GM12878 (cell line): Measurements from ENCODE around the gene RAPH1. TPM values are rescaled to one million over a fixed set of nuclear protein-coding genes. Genes with fewer than 3 reads are reported as not detected.

Experiments
- ATAC-seq: fragments of 200-7000 bp; cut with Tn5 transposase; 3 replicates; pipeline ENCODE4 v1.9.1; 2020; ENCODE audit warnings: mild to moderate bottlenecking, moderate library complexity
- Bru-seq: library from RNA; stranded (reverse); fragments of 400-500 nt; gene quantifications from one replicate; lab custom pipeline; 2021; lab: Mats Ljungman, UMichigan
- BruChase-seq, 2 experiments: library from RNA; stranded (reverse); fragments of 400-500 nt; gene quantifications; one replicate each; lab custom pipeline; 2021; lab: Mats Ljungman, UMichigan
- BruUV-seq: library from RNA; stranded (reverse); fragments of 400-500 nt; replicated peaks from 2 replicates; lab custom pipeline; 2021; lab: Mats Ljungman, UMichigan
- CTCF ChIA-PET: fragments of 300-600 bp; sonication (Branson Sonifier 250); formaldehyde crosslinking; extraction: SDS; loops from one replicate; lab custom pipeline; 2021; ENCODE audit warnings: inconsistent platforms; lab: Yijun Ruan, JAX
- POLR2A ChIA-PET: fragments of 350-600 bp; formaldehyde crosslinking; extraction: SDS; loops from one replicate; lab custom pipeline; 2021; ENCODE audit warnings: inconsistent platforms; lab: Charles Lee
- RAD21 ChIA-PET: fragments of 300-600 bp; sonication (Branson Sonifier 250); formaldehyde crosslinking; loops from one replicate; lab custom pipeline; 2023; ENCODE audit warnings: antibody characterized with exemption; ENCODE audit not compliant: unreplicated experiment; lab: Charles Lee
- SMC1A ChIA-PET: fragments of 300-600 bp; sonication (Branson Sonifier 250); formaldehyde crosslinking; loops from one replicate; lab custom pipeline; 2023; ENCODE audit not compliant: unreplicated experiment, uncharacterized antibody; lab: Charles Lee
- DNase-seq: peaks from one replicate; pipeline ENCODE4 v3.0.0-alpha.2; 2011; ENCODE audit warnings: low read depth, low spot score
- FAIRE-seq: peaks from 3 replicates; lab custom pipeline; 2011; peaks lifted over from hg19 to GRCh38; lab: Jason Lieb, UNC
- H2AFZ ChIP-seq: 2 replicates; pipeline ENCODE4 v1.6.0; 2011; ENCODE audit warnings: low read depth, low read length, control low read depth; ENCODE audit not compliant: control insufficient read depth
- H3K27ac ChIP-seq: 2 replicates; pipeline ENCODE4 v1.5.1; 2011; ENCODE audit warnings: control low read depth; ENCODE audit not compliant: control insufficient read depth, insufficient read depth
- H3K27me3 ChIP-seq, 2 experiments: replicated peaks in 1 of 2; 2 replicates each; pipeline versions ENCODE4 v1.6.0 to v1.6.1; 2011; ENCODE audit warnings: low read length in 1 of 2; ENCODE audit not compliant: control insufficient read depth in 2 of 2, insufficient read depth in 2 of 2
- H3K36me3 ChIP-seq, 2 experiments: 2 replicates each; pipeline ENCODE4 v1.5.1; 2011; ENCODE audit warnings: low read length in 1 of 2; ENCODE audit not compliant: control insufficient read depth in 2 of 2, insufficient read depth in 2 of 2
- H3K4me1 ChIP-seq: 2 replicates; pipeline ENCODE4 v1.6.1; 2011; ENCODE audit warnings: mild to moderate bottlenecking, low read length, moderate library complexity, mixed read lengths; ENCODE audit not compliant: control insufficient read depth, insufficient read depth
- H3K4me2 ChIP-seq: 2 replicates; pipeline ENCODE4 v1.6.0; 2011; ENCODE audit warnings: control low read depth; ENCODE audit not compliant: control insufficient read depth, insufficient read depth
- H3K4me3 ChIP-seq: fragments of 200-600 bp; sonication (generic); 2 replicates; pipeline ENCODE4 v1.5.1; 2016
- H3K79me2 ChIP-seq: 2 replicates; pipeline ENCODE4 v1.6.0; 2011; ENCODE audit warnings: low read length; ENCODE audit not compliant: control insufficient read depth, insufficient read depth
- H3K9ac ChIP-seq: 2 replicates; pipeline ENCODE4 v1.8.0; 2011; ENCODE audit warnings: low read length, control low read depth, mixed read lengths; ENCODE audit not compliant: control insufficient read depth, insufficient read depth
- H3K9me3 ChIP-seq: replicated peaks from 3 replicates; pipeline ENCODE4 v1.5.1; 2011; ENCODE audit warnings: mild to moderate bottlenecking, low read length; ENCODE audit not compliant: control insufficient read depth, insufficient read depth
- H4K20me1 ChIP-seq: 2 replicates; pipeline ENCODE4 v1.6.0; 2011; ENCODE audit not compliant: control insufficient read depth, insufficient read depth
- BMI1 ChIP-seq: fragments of 450-650 bp; IDR thresholded peaks from 2 replicates; pipeline ENCODE4 v1.6.1; 2016; ENCODE audit warnings: mild to moderate bottlenecking, moderate library complexity, borderline replicate concordance
- EGR1 ChIP-seq, 2 experiments: IDR thresholded peaks; 1 replicate in 1 of 2; 2 replicates in 1 of 2; pipeline ENCODE4 v1.6.1; 2011 to 2012; ENCODE audit warnings: low read depth in 2 of 2, low read length in 2 of 2, borderline replicate concordance in 1 of 2, mild to moderate bottlenecking in 1 of 2, moderate library complexity in 1 of 2
- GABPA ChIP-seq: IDR thresholded peaks from 2 replicates; pipeline ENCODE4 v1.6.1; 2014; ENCODE audit warnings: antibody characterized with exemption, low read depth, mild to moderate bottlenecking, inconsistent platforms
- ZNF274 ChIP-seq: IDR thresholded peaks from one replicate; pipeline ENCODE4 v1.8.0; 2011; ENCODE audit not compliant: insufficient read length, insufficient read depth
- WGBS: methylation state at CpG from one replicate; pipeline ENCODE4 v1.1.6; 2016; ENCODE audit warnings: low lambda C conversion rate; ENCODE audit not compliant: insufficient replicate concordance, insufficient coverage; ENCODE audit errors: missing lambda C conversion rate; 5-methylcytosine and 5-hydroxymethylcytosine counted together
- in situ Hi-C: fragments of 300-500 bp; cut with MboI; formaldehyde crosslinking; loops from 9 replicates; pipeline ENCODE4 v1.14.3; 2018; ENCODE audit warnings: mixed read lengths
- intact Hi-C: fragments of 100-400 bp; cut with micrococcal nuclease; formaldehyde crosslinking; loops from one replicate; pipeline ENCODE4 v1.14.2; 2022; ENCODE audit not compliant: unreplicated experiment
- long read RNA-seq, 2 experiments: library from polyadenylated mRNA; unstranded; transcript quantifications; one replicate each; pipeline ENCODE4 v2.0.0, GENCODE V29; 2019 to 2020
- polyA minus RNA-seq, 3 experiments: library from RNA; depleted of rRNA, polyadenylated mRNA; stranded (reverse); fragments of >200 nt; gene quantifications; 2 replicates each; pipeline ENCODE4 v1.2.3, GENCODE V29; 2011
- polyA plus RNA-seq, 11 experiments: library from polyadenylated mRNA; depleted of rRNA in 4 of 11; unstranded in 6 of 11; stranded (reverse) in 5 of 11; fragments of >200 nt; fragmentation: Nextera tagmentation in 4 of 11; fragmentation: Illumina TruSeq in 1 of 11; extraction: Ambion mirVana in 4 of 11; extraction: Trizol in 1 of 11; gene quantifications; 1 replicate in 1 of 11; 2 replicates in 10 of 11; pipeline versions ENCODE4 v1.2.1 to v1.2.3, GENCODE V29; 2011 to 2016; ENCODE audit warnings: inconsistent platforms in 2 of 11, missing spikeins in 2 of 11, low read depth in 1 of 11
- total RNA-seq, 4 experiments: library from RNA; depleted of rRNA in 3 of 4; stranded (reverse); fragments of >200 nt in 3 of 4; fragmentation: Illumina TruSeq in 1 of 4; extraction: Trizol in 1 of 4; gene quantifications; 2 replicates each; pipeline versions ENCODE4 v1.2.1 to v1.2.3, GENCODE V29; 2013 to 2021
- TF ChIP-seq, protein P1 (sequence below): IDR thresholded peaks from 2 replicates; pipeline ENCODE4 v1.6.1; 2011; ENCODE audit warnings: mild to moderate bottlenecking, low read depth, low read length, moderate library complexity; ENCODE audit not compliant: insufficient replicate concordance

The RAPH1 gene, protein sequence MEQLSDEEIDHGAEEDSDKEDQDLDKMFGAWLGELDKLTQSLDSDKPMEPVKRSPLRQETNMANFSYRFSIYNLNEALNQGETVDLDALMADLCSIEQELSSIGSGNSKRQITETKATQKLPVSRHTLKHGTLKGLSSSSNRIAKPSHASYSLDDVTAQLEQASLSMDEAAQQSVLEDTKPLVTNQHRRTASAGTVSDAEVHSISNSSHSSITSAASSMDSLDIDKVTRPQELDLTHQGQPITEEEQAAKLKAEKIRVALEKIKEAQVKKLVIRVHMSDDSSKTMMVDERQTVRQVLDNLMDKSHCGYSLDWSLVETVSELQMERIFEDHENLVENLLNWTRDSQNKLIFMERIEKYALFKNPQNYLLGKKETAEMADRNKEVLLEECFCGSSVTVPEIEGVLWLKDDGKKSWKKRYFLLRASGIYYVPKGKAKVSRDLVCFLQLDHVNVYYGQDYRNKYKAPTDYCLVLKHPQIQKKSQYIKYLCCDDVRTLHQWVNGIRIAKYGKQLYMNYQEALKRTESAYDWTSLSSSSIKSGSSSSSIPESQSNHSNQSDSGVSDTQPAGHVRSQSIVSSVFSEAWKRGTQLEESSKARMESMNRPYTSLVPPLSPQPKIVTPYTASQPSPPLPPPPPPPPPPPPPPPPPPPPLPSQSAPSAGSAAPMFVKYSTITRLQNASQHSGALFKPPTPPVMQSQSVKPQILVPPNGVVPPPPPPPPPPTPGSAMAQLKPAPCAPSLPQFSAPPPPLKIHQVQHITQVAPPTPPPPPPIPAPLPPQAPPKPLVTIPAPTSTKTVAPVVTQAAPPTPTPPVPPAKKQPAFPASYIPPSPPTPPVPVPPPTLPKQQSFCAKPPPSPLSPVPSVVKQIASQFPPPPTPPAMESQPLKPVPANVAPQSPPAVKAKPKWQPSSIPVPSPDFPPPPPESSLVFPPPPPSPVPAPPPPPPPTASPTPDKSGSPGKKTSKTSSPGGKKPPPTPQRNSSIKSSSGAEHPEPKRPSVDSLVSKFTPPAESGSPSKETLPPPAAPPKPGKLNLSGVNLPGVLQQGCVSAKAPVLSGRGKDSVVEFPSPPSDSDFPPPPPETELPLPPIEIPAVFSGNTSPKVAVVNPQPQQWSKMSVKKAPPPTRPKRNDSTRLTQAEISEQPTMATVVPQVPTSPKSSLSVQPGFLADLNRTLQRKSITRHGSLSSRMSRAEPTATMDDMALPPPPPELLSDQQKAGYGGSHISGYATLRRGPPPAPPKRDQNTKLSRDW
- 0.17 TPM in 1 of 2 replicates, not detected in the other for total RNA-seq (2013; cell fraction: nucleolus; rRNA removed)
- total RNA-seq (2014; rRNA removed) (0.90 TPM in 1 of 2 replicates, not detected in the other), total RNA-seq (2014; rRNA removed; fragmentation: Illumina TruSeq; extraction: Trizol) (not detected in 2 replicates), total RNA-seq (2021) (0.08 and 0.21 TPM in 2 replicates), polyA plus RNA-seq (2011; rRNA removed) (not detected in 2 replicates), polyA plus RNA-seq (2014; fragmentation: Illumina TruSeq; extraction: Trizol) (not detected in 2 replicates), polyA plus RNA-seq (2014; fragmentation: Nextera tagmentation; extraction: Ambion mirVana) (not detected), polyA plus RNA-seq (2014; rRNA removed) (0.51 TPM in 1 of 2 replicates, not detected in the other), polyA plus RNA-seq (2016; fragmentation: Nextera tagmentation; extraction: Ambion mirVana) (under 1 TPM in 1 of 2 experiments, not detected in 1; 0.09 TPM), polyA minus RNA-seq (2011; rRNA and poly(A)+ RNA removed) (not detected in 2 replicates), Bru-seq, nascent RNA (percentile 13 among the genes with signal in this experiment), BruChase-seq, experiment 1, labeled RNA remaining after a 6-hour chase (percentile 15 among the genes with signal in this experiment), BruChase-seq, experiment 2, labeled RNA remaining after a 2-hour chase (percentile 16 among the genes with signal in this experiment)
- not detected for polyA plus RNA-seq (2011; ENCODE audit: low read depth)
- polyA plus RNA-seq (2011; cell fraction: cytosol; rRNA removed) = not detected in 2 replicates
- not detected in 2 replicates for polyA plus RNA-seq (2011; cell fraction: nucleus; rRNA removed)
- polyA plus RNA-seq (2012) = 0.05 and 0.08 TPM in 2 replicates
- not detected in 2 replicates for polyA minus RNA-seq (2011; cell fraction: cytosol; rRNA and poly(A)+ RNA removed)
- polyA minus RNA-seq (2011; cell fraction: nucleus; rRNA and poly(A)+ RNA removed) = not detected in 2 replicates
- long read RNA-seq, experiment 1 = 0 reads
- long read RNA-seq, experiment 2, partial matches to known transcripts = 0 of 10 reads
- long read RNA-seq, experiment 2, other reads (novel, unspliced or antisense) = 10 of 10 reads

DNA sequence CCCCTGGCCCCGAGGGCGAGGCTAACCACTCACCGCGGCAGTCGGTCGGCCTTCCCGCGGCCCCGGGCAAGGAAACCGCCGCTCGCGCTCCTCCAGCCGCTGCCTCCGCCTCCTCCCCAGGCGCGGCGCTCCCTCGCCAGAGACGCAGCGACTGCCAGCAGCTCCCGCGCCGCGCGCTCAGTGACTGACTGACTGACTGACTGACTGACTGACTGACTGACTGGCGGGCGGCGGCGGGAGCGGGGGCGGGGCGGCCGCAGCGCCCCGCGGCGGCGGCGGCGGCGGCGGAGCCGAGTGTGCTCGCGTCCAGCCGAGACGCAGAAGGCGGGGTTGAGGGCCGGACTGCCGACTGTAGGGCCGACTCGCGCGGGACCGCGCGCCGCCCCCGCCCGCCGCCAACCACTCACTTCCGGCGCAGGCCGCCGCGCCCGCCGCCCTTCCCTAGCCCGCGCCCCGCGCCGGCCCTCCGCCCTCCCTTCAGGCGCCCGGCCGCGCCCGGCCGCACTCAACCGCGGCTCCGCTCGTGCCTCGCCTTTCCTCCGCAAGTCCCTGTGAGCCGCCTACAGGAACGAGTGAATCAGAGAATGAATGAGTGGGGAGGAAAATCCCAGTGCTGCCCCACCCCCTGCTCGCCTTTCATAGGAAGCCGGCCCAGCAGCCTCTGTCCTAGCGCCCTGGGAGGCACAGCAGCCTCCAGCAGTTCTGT is at the start of gene RAPH1:
Gene RAPH1 (minus strand): TSS at position 224 of the 706 bp plus-strand sequence. CDS start 39,948 bp downstream, outside the sequence.
- Histone ChIP-seq H3K4me2 (peak within 1 kb of the TSS; percentile 90), H3K9ac (no peak within 1 kb of the TSS), H3K9me3 (peaks cover 10% of the 10 kb centered on the region), H3K4me1 (peaks cover 3% of the 10 kb centered on the region; the same call in 1 of the 2 replicates), H3K27me3 (peaks cover 4 to 13% of the 10 kb centered on the region in 2 experiments; a peak in 3 of 4 replicates), H2AFZ (0 out of 2 replicates have a peak within 1 kb of the TSS, but pooled peaks have one; percentile 17), H3K4me3 (peak within 1 kb of the TSS; percentile 66), H3K36me3 (no peaks in the 10 kb centered on the region), H4K20me1 (no peaks in the 10 kb centered on the region), H3K79me2 (no peaks in the 10 kb centered on the region), H3K27ac (no peak within 1 kb of the TSS)
- ATAC-seq (peak; percentile 70), DNase-seq (no peak), FAIRE-seq (no peak)
- 1% methylated on average over 42 of the region's 92 CpGs for WGBS
- BruUV-seq = no TSS peak
- SMC1A ChIA-PET = no interaction called here
- POLR2A ChIA-PET = no interaction called here
- RAD21 ChIA-PET = no interaction called here
- intact Hi-C loops = no loop called here
- CTCF ChIA-PET = no interaction called here
- in situ Hi-C loops = no loop called here
- TF ChIP-seq, protein P1, sequence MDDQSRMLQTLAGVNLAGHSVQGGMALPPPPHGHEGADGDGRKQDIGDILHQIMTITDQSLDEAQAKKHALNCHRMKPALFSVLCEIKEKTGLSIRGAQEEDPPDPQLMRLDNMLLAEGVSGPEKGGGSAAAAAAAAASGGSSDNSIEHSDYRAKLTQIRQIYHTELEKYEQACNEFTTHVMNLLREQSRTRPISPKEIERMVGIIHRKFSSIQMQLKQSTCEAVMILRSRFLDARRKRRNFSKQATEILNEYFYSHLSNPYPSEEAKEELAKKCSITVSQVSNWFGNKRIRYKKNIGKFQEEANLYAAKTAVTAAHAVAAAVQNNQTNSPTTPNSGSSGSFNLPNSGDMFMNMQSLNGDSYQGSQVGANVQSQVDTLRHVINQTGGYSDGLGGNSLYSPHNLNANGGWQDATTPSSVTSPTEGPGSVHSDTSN = peak; percentile 22
- TF ChIP-seq GABPA (no peak), BMI1 (no peak), EGR1 (IDR thresholded peaks at IDR 0.05; ENCODE audit: borderline replicate concordance in 1 of 2, low read depth in 2 of 2, low read length in 2 of 2) (peak in 1 of 2 experiments; percentile 48; a peak in 2 of 3 replicates), ZNF274 (no peak)
